BE2C (cell line): ENCODE measurements around the gene FAM217A.

Experiments used
- DNase-seq: peaks from one replicate; pipeline ENCODE4 v3.0.0-alpha.2; 2020
- H3K27me3 ChIP-seq: fragments of 250-450 bp; sonication (Bioruptor Pico); 2 replicates; pipeline ENCODE4 v1.5.1; 2020; ENCODE audit warnings: mild to moderate bottlenecking
- H3K36me3 ChIP-seq: fragments of 250-450 bp; sonication (Bioruptor Pico); 2 replicates; pipeline ENCODE4 v1.5.1; 2020; ENCODE audit warnings: mild to moderate bottlenecking
- H3K4me1 ChIP-seq: fragments of 250-450 bp; sonication (Bioruptor Pico); 2 replicates; pipeline ENCODE4 v1.5.1; 2020
- H3K4me3 ChIP-seq: 2 replicates; pipeline ENCODE4 v1.5.1; 2011; ENCODE audit warnings: low read depth, low read length
- H3K9me3 ChIP-seq: fragments of 250-450 bp; sonication (Bioruptor Pico); 2 replicates; pipeline ENCODE4 v1.5.1; 2020
- CTCF ChIP-seq: IDR thresholded peaks from 2 replicates; pipeline ENCODE4 v1.5.1; 2012; ENCODE audit warnings: mild to moderate bottlenecking, low read depth, low read length

The FAM217A gene

DNA sequence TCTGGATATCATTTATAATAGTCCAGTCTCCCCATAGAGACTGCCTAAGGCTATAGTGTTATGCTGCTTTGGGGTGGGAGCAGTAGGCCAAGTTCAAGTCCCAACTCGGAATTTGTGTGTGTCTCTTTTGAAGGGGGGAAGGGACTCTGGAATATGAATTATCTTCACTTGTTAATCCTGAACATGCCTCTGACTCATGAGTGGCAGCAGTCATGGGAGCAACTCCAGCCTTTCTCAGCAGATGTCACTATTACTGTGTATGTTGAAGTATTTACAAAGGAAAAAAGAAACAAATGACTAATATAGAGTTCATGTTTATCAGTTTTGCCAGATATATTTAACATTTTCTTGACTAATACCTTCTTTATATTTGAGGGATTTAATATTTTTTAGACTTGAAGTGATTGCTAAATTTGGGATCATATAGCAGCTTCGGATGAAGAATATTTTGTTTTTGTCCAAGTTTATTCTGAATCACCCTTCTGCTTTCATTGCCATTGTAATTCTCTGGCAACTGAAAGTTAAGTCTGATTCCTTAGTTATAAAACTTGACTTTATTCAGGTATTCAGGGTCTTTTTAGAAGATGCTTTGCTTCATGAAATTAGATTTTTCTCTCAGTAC is 23.4 kb downstream of the FAM217A start:
- peaks cover 90% of the 10 kb centered on the region for H3K36me3 ChIP-seq
- H3K4me3 ChIP-seq: no peak overlapping the region
- peak; percentile 33 for DNase-seq
- H3K9me3 ChIP-seq: no peaks in the 10 kb centered on the region
- no peaks in the 10 kb centered on the region; the same call in 1 of the 2 replicates for H3K27me3 ChIP-seq
- no peaks in the 10 kb centered on the region; the same call in 1 of the 2 replicates for H3K4me1 ChIP-seq
- TF ChIP-seq CTCF: peak; percentile 52

DNA sequence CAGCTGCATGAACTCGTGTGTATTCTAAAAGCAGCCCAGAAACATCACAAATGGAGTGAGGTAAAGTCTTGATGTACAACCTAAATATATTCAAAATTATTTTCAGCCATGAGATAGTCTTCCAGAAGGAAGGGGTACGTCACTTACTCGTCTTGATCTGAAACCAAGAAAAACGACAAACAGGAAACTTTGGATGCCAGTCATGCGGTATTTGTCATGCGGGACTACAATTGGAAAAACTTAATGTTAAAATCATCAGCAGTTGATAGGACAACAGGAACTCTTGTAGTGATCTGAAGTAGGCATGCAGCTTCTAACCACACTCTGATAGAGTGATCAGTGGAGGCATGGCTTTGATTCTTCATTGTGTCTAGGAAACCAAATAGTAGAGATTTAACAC is 29.7 kb downstream of the FAM217A start:
- H3K9me3 ChIP-seq: no peaks in the 10 kb centered on the region
- TF ChIP-seq CTCF: no peak
- H3K4me1 ChIP-seq: no peaks in the 10 kb centered on the region
- H3K36me3 ChIP-seq: peaks cover 81% of the 10 kb centered on the region
- no peak for DNase-seq
- H3K27me3 ChIP-seq: no peaks in the 10 kb centered on the region
- H3K4me3 ChIP-seq: no peak overlapping the region

DNA sequence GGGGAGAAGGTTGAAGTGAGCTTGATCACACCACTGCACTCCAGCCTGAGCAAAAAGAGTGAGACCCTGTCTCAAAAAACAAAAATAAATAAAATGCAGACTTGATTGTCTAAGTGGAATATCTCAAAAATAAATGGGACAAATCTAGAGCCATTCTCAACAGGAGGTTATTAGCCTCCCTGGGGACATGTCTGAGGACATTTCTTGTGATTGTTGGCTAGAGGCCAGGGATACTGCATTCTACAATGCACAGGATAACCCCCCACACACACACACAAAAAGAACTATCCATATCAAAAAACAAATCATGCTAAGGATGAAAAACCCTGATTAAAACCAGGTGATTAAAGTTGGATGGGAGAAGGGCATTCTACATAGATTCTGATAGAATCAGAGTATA is 37.5 kb downstream of the FAM217A start:
- H3K27me3 ChIP-seq: no peaks in the 10 kb centered on the region
- TF ChIP-seq CTCF: no peak
- peak; percentile 17 for DNase-seq
- H3K4me3 ChIP-seq: no peak overlapping the region
- no peaks in the 10 kb centered on the region; the same call in 1 of the 2 replicates for H3K4me1 ChIP-seq
- peaks cover 79% of the 10 kb centered on the region for H3K36me3 ChIP-seq
- H3K9me3 ChIP-seq: no peaks in the 10 kb centered on the region

DNA sequence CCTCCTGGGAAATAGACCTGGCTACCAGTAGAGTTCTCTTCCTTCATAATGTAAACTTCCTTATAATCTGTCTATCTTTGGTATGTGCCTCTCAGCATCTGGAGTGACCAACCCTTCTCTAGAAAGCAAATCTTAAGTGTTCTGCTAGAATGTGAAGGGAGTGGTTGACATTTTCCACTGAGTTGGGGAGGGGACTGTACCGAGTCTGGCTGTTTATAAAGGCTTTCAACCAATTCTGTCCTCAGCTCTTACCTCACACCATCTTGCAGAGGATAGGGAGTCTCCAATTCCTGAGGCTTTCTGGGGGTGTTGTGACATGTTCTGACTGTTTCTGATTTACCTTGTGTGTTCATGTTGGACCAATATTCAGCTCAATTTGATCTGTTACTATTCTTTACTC is 39.6 kb downstream of the FAM217A start:
- H3K36me3 ChIP-seq: peaks cover 72% of the 10 kb centered on the region
- H3K9me3 ChIP-seq: no peaks in the 10 kb centered on the region
- DNase-seq: no peak
- no peak overlapping the region for H3K4me3 ChIP-seq
- no peak for TF ChIP-seq CTCF
- H3K27me3 ChIP-seq: no peaks in the 10 kb centered on the region
- H3K4me1 ChIP-seq: no peaks in the 10 kb centered on the region; the same call in 1 of the 2 replicates

- no peak for DNase-seq
- no peak for TF ChIP-seq CTCF
- Histone ChIP-seq H3K9me3 (no peaks in the 10 kb centered on the region), H3K27me3 (no peaks in the 10 kb centered on the region), H3K36me3 (peaks cover 59% of the 10 kb centered on the region), H3K4me1 (no peaks in the 10 kb centered on the region; the same call in 1 of the 2 replicates), H3K4me3 (no peak overlapping the region)
Measured at GRCh38 chr6:4036581-4036980, 42.4 kb downstream of the FAM217A start.

- no peak for DNase-seq
- Histone ChIP-seq H3K4me1 (0 out of 2 replicates have a peak, but pooled peaks cover 3% of the 10 kb centered on the region), H3K4me3 (no peak overlapping the region), H3K9me3 (no peaks in the 10 kb centered on the region), H3K36me3 (peaks cover 51% of the 10 kb centered on the region), H3K27me3 (no peaks in the 10 kb centered on the region)
- TF ChIP-seq CTCF: no peak
Measured at GRCh38 chr6:4032475-4032874, 46.5 kb downstream of the FAM217A start.
